SIG-M5 treated with dmso at 0.1 percent for 504 hours (cell line): ENCODE results near the gene RAB44.
"Not testable (repeated sequence)": the region's sequence is repeated elsewhere in the genome, so short reads cannot be mapped to it uniquely, and the experiment has no call there.

ENCODE experiments used
- DNase-seq: peaks from one replicate; lab custom pipeline; 2025; ENCODE audit not compliant: unreplicated experiment; lab: John Stamatoyannopoulos, UW

RAB44 gene

DNA sequence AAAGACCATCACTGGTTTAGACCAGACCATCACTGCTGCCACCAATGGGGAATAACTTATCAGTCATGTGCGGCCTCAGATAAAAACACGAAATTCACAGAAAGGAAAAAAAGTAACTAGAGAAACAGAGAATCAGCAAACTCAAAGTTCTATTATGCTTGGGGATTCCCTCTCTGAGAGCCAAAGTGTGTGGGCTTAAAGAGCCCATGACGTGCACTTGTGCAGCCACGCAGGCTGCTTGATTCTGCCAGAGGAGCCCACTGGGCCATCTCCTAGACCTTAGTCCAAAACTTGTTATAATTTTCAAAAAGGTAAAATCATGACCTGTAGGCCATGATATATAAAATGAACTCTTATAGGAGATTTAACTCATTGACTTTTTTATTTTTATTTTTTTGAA, 15.2 kb downstream of the RAB44 start:
- DNase-seq, result no peak

GRCh38 chr6:36713846-36714245, 16.2 kb downstream of the RAB44 start:
- no peak for DNase-seq

DNA sequence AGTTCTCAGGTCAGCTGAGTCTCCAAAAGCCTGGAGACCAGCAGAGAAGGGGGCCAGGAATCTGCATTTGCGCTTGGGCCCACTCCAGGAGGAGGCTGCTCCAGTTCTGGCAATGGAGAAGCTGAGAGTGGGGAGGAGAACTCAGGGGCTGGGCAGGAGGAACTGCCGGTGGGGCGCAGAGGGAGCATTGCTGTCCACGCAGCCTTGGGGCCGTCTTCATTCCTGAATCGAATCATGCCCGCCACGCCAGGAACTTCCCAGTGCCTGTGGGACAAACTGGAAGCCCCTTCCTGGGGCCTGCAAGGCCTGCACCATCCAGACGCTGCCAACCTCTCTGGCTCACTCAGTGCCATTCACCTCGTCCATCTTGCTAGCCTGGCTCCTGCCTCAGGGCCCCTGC, 16.9 kb downstream of the RAB44 start:
- no peak for DNase-seq

- no peak for DNase-seq
Measured at GRCh38 chr6:36715469-36715868, 17.8 kb downstream of the RAB44 start.

- no peak for DNase-seq
Measured at GRCh38 chr6:36716476-36717093, 19.0 kb downstream of the RAB44 start.

DNA sequence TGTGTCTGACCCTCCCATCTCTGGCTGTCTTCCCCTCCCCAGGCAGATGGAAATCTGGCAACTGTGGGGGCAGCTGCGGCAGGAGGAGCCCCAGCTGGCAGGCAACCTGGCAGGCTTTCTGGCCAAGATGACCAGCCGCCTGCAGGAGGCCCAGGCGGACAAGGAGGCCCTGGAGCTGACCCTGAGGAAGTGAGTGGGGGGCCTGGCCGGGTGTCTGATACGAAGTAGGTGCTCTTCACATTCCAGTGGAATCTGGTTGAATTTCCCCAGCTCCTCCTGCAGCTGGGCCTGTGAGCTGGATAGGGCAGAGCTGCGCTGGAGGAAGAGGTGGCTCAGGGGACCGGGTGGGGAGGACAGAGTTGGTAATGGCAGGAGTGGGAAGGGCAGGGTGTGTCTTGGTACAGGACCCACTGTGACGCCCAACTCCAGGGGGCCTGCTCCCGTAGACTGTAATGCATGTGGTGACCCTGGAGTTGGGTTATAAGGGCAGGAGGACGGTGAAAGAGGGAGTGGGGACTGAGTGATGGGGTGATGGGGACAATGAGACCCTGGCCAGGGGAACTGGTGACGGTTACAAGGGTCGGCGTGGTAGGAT, 19.7 kb downstream of the RAB44 start:
- DNase-seq, result no peak

- no peak for DNase-seq
Measured at GRCh38 chr6:36717871-36718540, 20.4 kb downstream of the RAB44 start.

GRCh38 chr6:36718560-36718959, 20.9 kb downstream of the RAB44 start:
- no peak for DNase-seq

- DNase-seq, result no peak
Measured at GRCh38 chr6:36719126-36719525, 21.5 kb downstream of the RAB44 start.

DNA sequence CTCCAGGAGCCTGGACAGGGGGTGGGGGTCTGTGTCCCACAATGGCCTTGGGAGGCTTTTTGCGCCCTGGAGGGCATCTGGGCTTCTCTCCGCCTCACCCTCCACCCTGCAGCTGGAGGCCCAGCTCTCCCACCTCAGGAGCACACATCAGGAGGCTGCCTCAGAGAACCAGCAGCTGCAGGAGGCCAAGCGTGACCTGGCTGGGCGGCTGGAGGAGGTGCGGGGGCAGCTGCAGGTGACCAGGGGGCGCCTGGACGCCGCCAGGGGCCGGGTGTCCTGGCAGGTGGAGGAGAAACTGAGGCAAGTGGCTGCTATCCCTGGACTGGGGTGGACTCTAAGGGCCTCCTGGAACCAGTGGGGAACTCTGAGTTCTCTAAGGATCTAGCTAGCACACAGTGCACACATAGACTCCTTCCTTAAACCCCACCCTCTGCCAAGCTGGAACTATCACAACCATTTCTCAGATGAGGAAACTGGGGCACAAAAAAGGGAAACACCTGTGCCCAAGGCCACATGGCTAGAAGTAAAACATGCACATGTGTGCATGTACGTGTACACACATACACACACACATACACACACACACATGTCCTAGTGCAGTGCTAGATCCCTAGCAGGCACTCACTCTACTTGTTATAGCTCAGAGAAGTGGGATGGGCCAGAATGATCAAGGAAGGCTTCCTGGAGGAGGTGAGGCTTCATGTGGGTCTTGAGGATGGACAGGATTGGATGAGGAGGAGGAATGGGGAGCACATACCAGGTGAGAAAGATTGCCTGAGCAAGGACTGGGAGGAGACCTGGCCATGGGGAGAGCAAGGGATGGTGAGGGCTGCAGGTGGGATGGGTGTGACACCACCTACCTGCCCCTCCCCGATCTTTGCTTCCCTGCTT, 22.9 kb downstream of the RAB44 start:
- no peak for DNase-seq

DNA sequence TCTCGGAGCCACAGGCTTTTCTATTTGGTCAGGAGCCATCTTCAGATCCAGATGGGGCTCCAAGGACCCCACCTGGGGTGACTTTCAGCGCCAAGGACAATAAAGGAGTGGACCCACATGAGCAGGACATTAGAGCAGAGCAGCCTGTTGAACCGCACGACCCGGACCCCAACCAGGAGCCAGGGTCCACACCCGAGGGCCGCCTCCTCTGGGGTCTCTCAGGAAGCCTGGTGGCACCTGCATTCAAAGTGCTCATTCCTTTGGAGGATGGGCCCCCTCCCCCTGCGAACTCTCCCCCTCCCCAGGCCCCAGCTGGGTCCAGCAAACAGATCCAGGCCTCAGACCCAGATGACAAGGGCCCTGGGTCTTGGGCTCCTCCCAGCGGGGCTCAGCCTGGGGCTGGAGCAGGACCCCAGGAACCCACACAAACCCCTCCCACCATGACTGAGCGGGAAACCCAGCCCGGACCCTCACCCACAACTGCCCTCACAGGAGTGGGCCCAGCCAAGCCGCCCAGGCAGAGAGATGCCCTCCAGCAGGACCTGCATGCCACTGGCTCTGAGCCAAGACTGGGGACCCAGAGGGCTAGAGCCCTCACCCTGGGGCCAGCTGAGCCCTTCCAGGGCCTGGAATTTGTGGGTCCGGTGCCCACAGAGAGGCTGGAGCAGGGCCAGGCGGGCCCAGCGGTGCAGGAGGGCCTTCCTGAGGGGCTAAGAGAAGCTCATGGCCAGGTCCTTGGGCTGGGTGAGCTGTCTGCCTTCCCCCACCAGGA, 23.9 kb downstream of the RAB44 start:
- DNase-seq, result no peak

- no peak for DNase-seq
Measured at GRCh38 chr6:36722365-36722764, 24.7 kb downstream of the RAB44 start.

- no peak for DNase-seq
Measured at GRCh38 chr6:36722879-36723278, 25.3 kb downstream of the RAB44 start.

DNA sequence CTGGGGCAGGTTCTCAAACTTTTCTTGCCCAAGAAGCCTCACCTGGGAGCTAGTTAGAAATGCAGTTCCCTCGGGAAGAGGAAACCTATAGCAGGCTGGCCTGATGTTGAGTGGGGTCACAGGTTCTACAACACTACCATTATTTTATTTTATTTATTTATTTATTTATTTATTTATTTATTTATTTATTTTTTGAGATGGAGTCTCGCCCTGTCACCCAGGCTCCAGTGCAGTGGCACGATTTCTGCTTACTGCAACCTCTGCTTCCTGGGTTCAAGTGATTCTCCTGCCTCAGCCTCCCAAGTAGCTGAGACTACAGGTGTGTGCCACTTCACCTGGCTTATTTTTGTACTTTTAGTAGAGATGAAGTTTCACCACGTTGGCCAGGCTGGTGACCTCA, 26.4 kb downstream of the RAB44 start:
- DNase-seq, result not testable (repeated sequence)

- peak; percentile 30 for DNase-seq
Measured at GRCh38 chr6:36724514-36725390, 27.1 kb downstream of the RAB44 start.

DNA sequence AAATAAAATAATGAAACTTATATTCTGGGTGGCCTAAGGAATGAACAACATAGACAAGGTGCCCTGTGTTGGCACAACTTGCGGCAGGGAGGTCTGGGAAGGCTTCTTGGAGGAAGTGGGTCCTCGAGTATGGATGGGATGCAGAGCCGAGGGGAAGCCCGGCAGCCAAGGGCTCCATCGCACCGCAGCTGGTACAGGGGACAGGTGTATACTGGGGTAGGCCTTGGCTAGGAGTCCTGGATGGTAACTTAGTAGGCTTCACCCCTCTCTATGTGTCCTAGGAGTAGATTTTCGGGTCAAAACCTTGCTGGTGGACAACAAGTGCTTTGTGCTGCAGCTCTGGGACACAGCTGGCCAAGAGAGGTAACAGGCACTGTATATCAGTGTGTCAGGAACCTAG, 28.0 kb downstream of the RAB44 start:
- DNase-seq, result no peak

- peak; percentile 85 for DNase-seq
Measured at GRCh38 chr6:36727505-36728021, 29.9 kb downstream of the RAB44 start.

DNA sequence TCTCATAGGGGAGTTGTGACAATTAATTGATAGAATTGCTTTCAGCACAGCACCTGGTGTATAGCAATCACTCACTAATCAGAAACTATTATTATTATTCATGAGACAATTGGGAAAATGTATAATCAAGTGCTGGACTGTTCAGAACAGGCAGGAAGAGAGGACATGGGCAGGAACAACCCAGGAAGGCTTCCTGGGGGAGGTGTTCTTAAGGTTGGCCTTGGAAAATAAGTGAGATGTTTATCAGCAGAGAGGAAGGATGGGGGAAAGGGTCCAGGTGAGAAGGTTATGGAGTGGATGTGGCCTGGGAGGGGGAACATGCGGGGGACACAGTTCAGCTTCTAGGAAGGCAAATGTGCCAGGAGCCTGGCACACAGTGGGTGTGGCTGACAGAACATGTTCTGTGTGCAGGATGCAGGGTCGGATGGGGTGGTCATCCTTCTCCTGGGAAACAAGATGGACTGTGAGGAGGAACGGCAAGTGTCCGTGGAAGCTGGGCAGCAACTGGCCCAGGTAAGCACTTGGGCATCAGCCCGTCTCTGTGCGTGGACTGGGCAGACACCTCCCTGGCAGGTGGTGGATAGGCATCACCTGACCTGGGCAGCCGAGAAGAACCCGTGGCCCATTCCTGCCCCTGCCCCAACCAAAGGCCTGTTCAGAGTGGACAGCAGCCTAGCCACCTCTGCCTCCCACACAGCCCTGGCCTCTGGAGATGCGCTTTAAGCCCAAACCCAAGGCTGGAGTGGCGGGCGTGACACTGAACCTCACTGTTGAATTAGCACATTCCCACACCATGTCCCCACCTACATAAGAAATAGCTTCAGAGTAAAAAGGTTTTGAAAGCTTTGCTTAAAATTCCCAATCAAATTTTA, 30.9 kb downstream of the RAB44 start:
- no peak for DNase-seq

- DNase-seq, result no peak
Measured at GRCh38 chr6:36729161-36729524, 31.5 kb downstream of the RAB44 start.
